Measurements from ENCODE around the gene LHCGR. TPM values are rescaled to one million over a fixed set of nuclear protein-coding genes. Genes with fewer than 3 reads are reported as not detected.

Gene LHCGR
- total and polyA plus RNA-seq, 2 donors: 0.05 to 0.21 TPM

DNA sequence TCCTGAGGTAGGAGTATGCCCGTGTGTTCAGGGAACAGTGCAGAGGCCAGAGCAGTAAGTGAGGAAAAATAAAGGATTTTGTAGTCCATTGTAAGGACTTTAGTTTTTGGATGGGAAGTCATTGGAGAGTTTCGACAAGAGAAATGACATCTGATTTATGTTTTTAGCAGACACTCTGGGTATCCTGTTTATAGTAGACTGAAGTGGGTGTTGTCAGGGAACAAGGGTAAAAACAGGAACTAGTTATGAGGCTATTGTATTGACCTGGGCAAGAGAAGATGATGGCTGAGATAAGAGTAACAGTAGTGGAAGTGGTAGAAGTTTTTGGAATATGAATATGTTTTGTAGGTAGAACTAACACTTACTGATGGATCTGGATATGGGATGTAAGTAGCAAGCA, 78.1 kb downstream of the LHCGR start:
- Histone ChIP-seq H3K36me3 (ENCODE audit: control insufficient read depth in 2 of 2, insufficient read depth in 2 of 2, low read length in 1 of 2) (no peaks in the 10 kb centered on the region), H3K27ac (ENCODE audit: low read depth in 1 of 2, low read length in 1 of 2) (no peak overlapping the region), H3K9me3 (ENCODE audit: control insufficient read depth in 2 of 2, insufficient read depth in 1 of 2, low read length in 1 of 2) (no peaks in the 10 kb centered on the region), H3K4me3 (ENCODE audit: low read length in 2 of 2) (no peak overlapping the region), H3K4me1 (ENCODE audit: control insufficient read depth in 2 of 2, insufficient read depth in 2 of 2, low read length in 2 of 2) (no peaks in the 10 kb centered on the region), H3K27me3 (ENCODE audit: control insufficient read depth in 2 of 2, insufficient read depth in 1 of 2, low read length in 1 of 2) (no peaks in the 10 kb centered on the region)
- WGBS: 53% methylated on average over 2 of the region's 2 CpGs
- no peak for DNase-seq (ENCODE audit: low read depth in 6 of 9, low spot score in 9 of 9)

- DNase-seq (ENCODE audit: low read depth in 6 of 9, low spot score in 9 of 9): no peak
- Histone ChIP-seq H3K4me3 (ENCODE audit: low read length in 2 of 2) (no peak overlapping the region), H3K4me1 (ENCODE audit: control insufficient read depth in 2 of 2, insufficient read depth in 2 of 2, low read length in 2 of 2) (no peaks in the 10 kb centered on the region), H3K27me3 (ENCODE audit: control insufficient read depth in 2 of 2, insufficient read depth in 1 of 2, low read length in 1 of 2) (no peaks in the 10 kb centered on the region), H3K27ac (ENCODE audit: low read depth in 1 of 2, low read length in 1 of 2) (no peak overlapping the region), H3K36me3 (ENCODE audit: control insufficient read depth in 2 of 2, insufficient read depth in 2 of 2, low read length in 1 of 2) (no peaks in the 10 kb centered on the region), H3K9me3 (ENCODE audit: control insufficient read depth in 2 of 2, insufficient read depth in 1 of 2, low read length in 1 of 2) (no peaks in the 10 kb centered on the region)
- WGBS: 93% methylated on average over 2 of the region's 2 CpGs
Measured at GRCh38 chr2:48674933-48675332, 80.6 kb downstream of the LHCGR start.

GRCh38 chr2:48673581-48673980, 81.9 kb downstream of the LHCGR start:
- Histone ChIP-seq H3K27ac (ENCODE audit: low read depth in 1 of 2, low read length in 1 of 2) (no peak overlapping the region), H3K4me1 (ENCODE audit: control insufficient read depth in 2 of 2, insufficient read depth in 2 of 2, low read length in 2 of 2) (no peaks in the 10 kb centered on the region), H3K27me3 (ENCODE audit: control insufficient read depth in 2 of 2, insufficient read depth in 1 of 2, low read length in 1 of 2) (no peaks in the 10 kb centered on the region), H3K4me3 (ENCODE audit: low read length in 2 of 2) (no peak overlapping the region), H3K9me3 (ENCODE audit: control insufficient read depth in 2 of 2, insufficient read depth in 1 of 2, low read length in 1 of 2) (no peaks in the 10 kb centered on the region), H3K36me3 (ENCODE audit: control insufficient read depth in 2 of 2, insufficient read depth in 2 of 2, low read length in 1 of 2) (no peaks in the 10 kb centered on the region)
- no peak for DNase-seq (ENCODE audit: low read depth in 6 of 9, low spot score in 9 of 9)
- whole genome bisulfite sequencing: 96% methylated on average over 4 of the region's 4 CpGs

DNA sequence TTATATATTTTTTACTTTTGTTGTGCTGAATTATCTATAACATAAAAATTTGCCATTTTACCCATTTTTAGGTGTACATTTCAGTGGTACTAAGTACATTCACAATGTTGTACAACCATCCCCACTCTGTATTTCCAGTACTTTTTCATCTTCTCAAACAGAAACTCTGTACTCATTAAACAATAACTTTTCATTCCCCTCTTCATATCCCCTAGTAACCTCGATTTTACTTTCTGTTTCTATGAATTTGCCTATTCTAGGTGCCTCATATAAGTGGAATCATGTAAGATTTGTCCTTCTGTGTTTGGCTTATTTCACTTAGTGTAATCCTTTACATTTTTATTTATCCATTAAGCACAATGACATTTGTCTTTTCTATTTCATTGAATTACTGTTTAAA, 86.5 kb downstream of the LHCGR start:
- 83% methylated on average over 1 of the region's 1 CpG for WGBS
- no peak overlapping the region for H3K27ac ChIP-seq (ENCODE audit: low read depth in 1 of 2, low read length in 1 of 2)
- DNase-seq (ENCODE audit: low read depth in 6 of 9, low spot score in 9 of 9): no peak
- H3K9me3 ChIP-seq (ENCODE audit: control insufficient read depth in 2 of 2, insufficient read depth in 1 of 2, low read length in 1 of 2): no peaks in the 10 kb centered on the region
- no peak overlapping the region for H3K4me3 ChIP-seq (ENCODE audit: low read length in 2 of 2)
- no peaks in the 10 kb centered on the region for H3K36me3 ChIP-seq (ENCODE audit: control insufficient read depth in 2 of 2, insufficient read depth in 2 of 2, low read length in 1 of 2)
- H3K4me1 ChIP-seq (ENCODE audit: control insufficient read depth in 2 of 2, insufficient read depth in 2 of 2, low read length in 2 of 2): no peaks in the 10 kb centered on the region
- no peaks in the 10 kb centered on the region for H3K27me3 ChIP-seq (ENCODE audit: control insufficient read depth in 2 of 2, insufficient read depth in 1 of 2, low read length in 1 of 2)

DNA sequence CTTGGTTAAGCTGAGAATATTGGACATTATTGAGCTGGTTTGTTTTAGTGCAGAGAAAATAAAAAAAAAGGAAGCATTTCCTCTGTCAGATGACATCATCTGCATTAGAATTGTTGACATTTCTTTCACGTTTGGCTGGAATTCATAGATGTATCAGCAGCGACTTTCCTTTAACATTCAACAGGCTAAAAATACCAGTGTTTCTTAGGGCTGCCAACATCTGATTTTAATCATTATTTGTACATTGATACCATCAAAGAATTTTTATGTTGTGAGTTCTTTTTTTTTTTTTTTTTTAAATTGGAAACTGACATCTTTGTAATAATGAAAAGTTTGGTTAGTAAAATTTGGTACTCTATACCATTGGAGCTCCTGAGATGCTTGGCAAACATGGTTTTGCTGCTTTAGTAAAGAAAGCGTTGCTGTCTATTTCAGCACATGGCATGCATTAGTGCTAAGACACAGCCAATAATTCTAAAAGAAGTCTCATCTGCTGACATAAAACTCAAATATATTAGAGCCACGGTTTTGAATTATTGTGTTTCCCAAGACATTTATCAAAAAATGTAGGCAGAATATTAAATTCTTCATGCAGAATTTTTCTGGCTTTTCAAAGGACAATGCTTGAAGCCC, 104.2 kb downstream of the LHCGR start:
- H3K27me3 ChIP-seq (ENCODE audit: control insufficient read depth in 2 of 2, insufficient read depth in 1 of 2, low read length in 1 of 2): no peaks in the 10 kb centered on the region

DNA sequence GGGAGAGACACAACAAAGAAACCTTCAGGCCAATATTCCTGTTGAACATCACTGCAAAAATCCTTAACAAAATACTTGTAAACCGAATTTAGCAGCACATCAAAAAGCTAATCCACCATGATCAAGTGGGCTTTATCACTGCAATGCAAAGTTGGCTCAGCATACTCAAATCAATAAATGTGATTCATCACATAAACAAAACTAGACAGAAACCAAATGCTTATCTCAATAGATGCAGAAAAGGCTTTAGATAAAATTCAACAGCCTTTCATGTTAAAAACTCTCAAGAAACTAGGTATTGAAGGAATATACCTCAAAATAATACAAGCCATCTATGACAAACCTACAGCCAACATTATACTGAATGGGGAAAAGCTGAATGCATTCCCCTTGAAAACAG, 117.3 kb downstream of the LHCGR start:
- no peaks in the 10 kb centered on the region for H3K9me3 ChIP-seq (ENCODE audit: control insufficient read depth in 2 of 2, insufficient read depth in 1 of 2, low read length in 1 of 2)
- no peaks in the 10 kb centered on the region for H3K4me1 ChIP-seq (ENCODE audit: control insufficient read depth in 2 of 2, insufficient read depth in 2 of 2, low read length in 2 of 2)
- DNase-seq (ENCODE audit: low read depth in 6 of 9, low spot score in 9 of 9): no peak
- H3K27ac ChIP-seq (ENCODE audit: low read depth in 1 of 2, low read length in 1 of 2): no peak overlapping the region
- no peaks in the 10 kb centered on the region for H3K27me3 ChIP-seq (ENCODE audit: control insufficient read depth in 2 of 2, insufficient read depth in 1 of 2, low read length in 1 of 2)
- H3K4me3 ChIP-seq (ENCODE audit: low read length in 2 of 2): no peak overlapping the region
- WGBS: 74% methylated on average over 1 of the region's 1 CpG
- no peaks in the 10 kb centered on the region for H3K36me3 ChIP-seq (ENCODE audit: control insufficient read depth in 2 of 2, insufficient read depth in 2 of 2, low read length in 1 of 2)

More for the DNA sequence above, 104.2 kb downstream of the LHCGR start:
- Histone ChIP-seq H3K9me3 (ENCODE audit: control insufficient read depth in 2 of 2, insufficient read depth in 1 of 2, low read length in 1 of 2) (no peaks in the 10 kb centered on the region), H3K27ac (ENCODE audit: low read depth in 1 of 2, low read length in 1 of 2) (no peak overlapping the region), H3K4me1 (ENCODE audit: control insufficient read depth in 2 of 2, insufficient read depth in 2 of 2, low read length in 2 of 2) (no peaks in the 10 kb centered on the region), H3K4me3 (ENCODE audit: low read length in 2 of 2) (no peak overlapping the region), H3K36me3 (ENCODE audit: control insufficient read depth in 2 of 2, insufficient read depth in 2 of 2, low read length in 1 of 2) (no peaks in the 10 kb centered on the region)
- 64% methylated on average over 4 of the region's 4 CpGs for WGBS
- no peak for DNase-seq (ENCODE audit: low read depth in 6 of 9, low spot score in 9 of 9)

Other genes starting within 250 kb of the LHCGR start
- 1.8 TPM for gene STON1, start 225.6 kb downstream of the LHCGR start, total RNA-seq
- 2.9 TPM for gene STON1, start 225.6 kb downstream of the LHCGR start, polyA plus RNA-seq
- 0.47 TPM for gene GTF2A1L, start 137.9 kb downstream of the LHCGR start, total RNA-seq
- 0.57 TPM for gene GTF2A1L, start 137.9 kb downstream of the LHCGR start, polyA plus RNA-seq